Esophagus mucosa (tissue), 1 donor: Measurements from ENCODE around the gene B3GNT4. TPM values are rescaled to one million over a fixed set of nuclear protein-coding genes. Genes with fewer than 3 reads are reported as not detected.
"Not testable (repeated sequence)": the region's sequence is repeated elsewhere in the genome, so short reads cannot be mapped to it uniquely, and the experiment has no call there.

ENCODE experiments used
- ATAC-seq: fragments of 200-7000 bp; cut with Tn5 transposase; one replicate; pipeline ENCODE4 v1.9.1; 2020
- total RNA-seq: library from RNA; stranded (reverse); gene quantifications from one replicate; pipeline ENCODE4 v1.2.4, GENCODE V29; 2023
- donor health status: DM: yes; HTN: yes; CAD: no.

The B3GNT4 gene
- total RNA-seq, 1 donor from 2014 or later: 2.0 TPM

DNA sequence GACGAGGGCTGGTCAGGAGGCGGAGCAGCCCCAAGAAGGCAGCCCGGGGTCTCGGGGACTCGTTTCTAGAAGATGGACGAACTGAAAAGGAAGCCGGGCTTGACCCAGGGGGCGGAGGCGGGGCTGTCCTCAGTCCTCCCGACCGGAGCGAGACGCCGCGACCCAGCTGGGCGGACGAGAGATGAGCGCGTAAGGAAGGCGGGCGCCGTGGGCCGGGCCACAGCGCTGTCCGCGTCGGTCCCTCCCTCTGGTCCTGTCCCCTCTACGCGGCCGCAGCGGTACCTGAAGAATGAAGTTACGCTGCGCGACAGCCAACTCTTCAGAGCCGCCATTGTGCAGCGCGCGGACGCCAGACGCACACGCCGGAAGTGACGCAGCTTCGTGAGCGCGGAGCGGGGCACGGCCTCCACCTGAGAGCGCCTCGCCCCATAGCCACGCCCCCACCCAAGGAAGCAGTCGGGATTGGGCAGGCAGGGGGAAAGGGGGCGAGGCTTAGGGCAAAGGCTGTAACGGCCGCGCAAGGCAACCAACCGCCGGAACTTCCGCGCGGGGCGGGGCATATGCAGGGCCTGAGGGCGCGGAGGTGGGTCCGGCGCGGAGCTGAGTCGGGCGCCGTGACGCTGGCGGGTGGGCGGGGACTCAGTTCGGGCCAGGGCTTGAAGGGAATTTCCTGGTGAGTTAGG is 22.3 kb downstream of the B3GNT4 start, which contains the start of gene DIABLO:
Gene DIABLO, minus strand, starts transcription at position 370 of the 683 bp plus-strand sequence. Its CDS starts 38 bp downstream, at position 332.
- peak; percentile 98 for ATAC-seq

DNA sequence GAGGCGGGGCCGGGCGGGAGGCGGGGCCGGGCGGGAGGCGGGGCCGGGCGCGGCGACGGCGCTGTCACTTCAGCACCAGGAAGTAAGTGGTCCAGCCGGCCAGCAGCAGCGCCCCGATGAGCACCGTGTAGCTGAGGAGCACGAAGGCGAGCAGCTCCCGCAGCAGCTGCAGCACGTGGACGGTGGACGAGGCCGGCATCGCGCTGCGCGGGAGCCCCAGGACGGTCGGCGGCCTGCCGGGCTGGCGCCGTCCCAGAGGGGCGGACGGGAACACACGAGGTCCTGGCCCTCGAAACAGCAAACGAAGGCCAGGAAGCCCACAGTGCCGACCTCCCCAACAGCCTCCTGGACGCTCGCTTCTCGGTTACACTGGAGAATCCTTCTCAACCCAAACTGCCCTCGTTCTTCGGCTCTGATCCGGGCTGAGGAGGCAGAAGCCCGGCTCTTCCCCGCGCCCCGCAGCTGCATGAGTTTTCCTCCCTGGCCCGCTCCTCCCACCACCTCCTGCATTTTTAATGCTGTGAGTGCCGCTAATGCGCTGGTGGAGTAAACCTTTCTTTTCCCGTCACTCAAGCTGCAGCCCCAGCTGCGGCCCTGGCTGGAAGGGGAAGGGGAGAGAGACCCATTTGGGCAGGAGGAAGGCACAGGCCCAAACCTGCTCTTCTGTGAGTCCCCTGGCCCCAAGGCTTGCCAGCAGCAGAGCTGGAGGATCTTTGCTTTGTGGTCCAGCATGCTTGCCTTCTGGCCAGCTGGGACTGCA is 23.0 kb downstream of the B3GNT4 start:
- ATAC-seq: no peak

DNA sequence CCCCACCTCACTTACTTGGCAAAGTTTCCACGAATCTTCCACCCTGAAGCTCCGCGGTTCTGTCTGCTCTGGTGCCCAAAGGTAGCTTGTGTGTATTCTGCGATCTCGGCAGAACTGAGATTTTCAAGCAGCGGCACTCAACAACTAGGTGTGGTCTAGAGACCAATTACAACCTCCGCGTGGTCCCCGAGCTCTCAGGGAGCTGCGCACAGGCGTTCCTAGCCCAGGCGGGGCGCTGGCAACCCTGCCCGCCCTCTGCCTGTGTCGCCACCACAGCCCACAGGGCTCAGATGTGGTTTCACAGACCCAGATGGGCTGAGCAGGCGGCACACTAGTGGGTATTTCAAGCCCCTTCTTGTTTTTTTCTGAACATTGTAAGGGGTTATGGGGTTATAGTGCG is 23.8 kb downstream of the B3GNT4 start:
- no peak for ATAC-seq

DNA sequence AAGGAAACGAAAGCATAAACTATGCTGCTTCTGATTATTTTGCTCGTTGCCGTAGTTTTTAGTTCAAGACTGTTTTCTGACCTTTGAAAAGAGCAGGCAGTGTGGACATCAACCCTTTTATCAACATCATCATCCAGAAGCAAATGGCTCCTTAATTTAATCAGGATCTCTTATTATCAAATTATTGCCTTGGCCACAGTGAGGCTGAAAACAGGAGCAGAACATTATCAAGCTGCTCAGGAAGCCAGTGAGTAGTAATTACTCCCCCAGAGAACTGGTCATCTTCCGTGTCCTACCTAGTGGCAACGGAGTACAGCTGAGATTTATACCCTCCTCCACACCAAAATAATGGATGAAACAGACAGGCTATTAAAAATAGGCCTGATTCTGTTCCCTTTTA is 24.6 kb downstream of the B3GNT4 start:
- no peak for ATAC-seq

DNA sequence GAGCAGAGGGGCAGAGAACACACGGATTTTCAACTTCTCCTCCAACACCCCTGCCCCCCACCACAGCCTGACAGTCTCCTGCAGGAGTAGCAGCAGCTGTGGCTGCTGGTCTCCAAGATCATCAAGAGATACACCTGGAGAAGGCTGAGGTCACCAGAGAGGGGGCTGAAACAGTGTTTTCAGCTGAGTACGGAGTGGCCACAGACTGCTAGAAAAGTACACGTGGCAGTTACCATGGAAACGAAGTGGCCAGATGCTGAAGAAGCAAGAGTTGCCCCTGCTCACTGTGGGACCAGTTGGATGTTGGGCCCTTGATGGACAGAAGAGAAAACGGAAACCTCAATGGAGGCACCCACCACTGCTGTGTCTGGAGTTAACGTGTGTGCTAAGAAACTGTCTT is 27.3 kb downstream of the B3GNT4 start:
- no peak for ATAC-seq

DNA sequence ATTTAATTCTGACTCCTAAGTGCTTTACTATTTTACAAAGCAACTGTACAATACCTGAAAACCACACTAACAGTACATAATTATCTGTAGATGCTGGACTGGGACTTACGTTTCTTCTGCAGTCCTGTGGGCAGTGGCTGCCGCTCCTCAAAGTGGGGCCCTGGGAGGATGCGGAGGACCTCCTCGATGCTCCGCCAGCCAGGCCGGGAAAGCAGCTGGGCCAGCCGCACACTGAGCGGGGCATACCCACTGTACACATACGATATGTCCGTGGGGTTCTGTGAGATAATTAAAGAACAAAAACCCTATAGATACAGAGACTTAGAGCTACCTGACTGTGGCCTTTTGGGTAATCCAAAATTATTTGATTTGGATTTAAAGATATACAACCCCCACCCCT is 29.2 kb downstream of the B3GNT4 start:
- ATAC-seq: no peak

DNA sequence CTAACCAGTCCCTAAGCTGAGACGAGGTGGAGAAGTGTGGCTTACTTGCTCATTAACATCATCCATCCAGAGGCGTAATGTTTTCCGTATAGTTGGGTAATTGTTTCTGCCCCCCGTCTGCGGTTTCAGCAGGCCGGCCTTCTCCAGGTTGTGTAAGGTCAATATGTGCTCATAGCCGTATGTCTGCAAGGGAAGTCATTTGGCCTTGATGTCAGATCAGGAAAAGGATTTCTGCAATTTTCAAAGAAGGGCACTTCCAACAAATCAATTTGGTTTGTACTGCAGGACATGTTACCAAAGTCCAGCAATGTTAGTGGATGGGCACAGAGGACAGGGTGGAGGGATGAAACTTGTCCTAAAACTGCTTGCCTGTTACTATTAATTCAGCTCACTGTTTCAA is 32.2 kb downstream of the B3GNT4 start:
- no peak for ATAC-seq

DNA sequence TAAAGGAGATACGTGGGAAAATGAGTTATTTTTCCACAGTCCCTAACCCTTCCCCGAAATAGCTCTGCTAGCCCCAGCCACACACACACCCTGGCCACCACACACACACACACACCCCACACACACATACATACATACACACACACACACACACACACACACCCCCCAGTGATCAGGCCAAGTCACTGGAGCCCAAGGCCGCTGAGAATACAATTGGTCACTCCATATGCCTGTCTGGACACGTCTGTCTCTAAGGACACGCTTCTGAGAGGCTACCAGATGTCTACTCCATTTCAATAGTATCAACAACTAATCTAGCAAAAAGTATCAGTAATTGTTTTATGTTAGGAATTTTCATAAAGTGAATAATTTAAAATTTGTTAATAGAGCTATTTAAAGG is 35.4 kb downstream of the B3GNT4 start:
- no peak for ATAC-seq

DNA sequence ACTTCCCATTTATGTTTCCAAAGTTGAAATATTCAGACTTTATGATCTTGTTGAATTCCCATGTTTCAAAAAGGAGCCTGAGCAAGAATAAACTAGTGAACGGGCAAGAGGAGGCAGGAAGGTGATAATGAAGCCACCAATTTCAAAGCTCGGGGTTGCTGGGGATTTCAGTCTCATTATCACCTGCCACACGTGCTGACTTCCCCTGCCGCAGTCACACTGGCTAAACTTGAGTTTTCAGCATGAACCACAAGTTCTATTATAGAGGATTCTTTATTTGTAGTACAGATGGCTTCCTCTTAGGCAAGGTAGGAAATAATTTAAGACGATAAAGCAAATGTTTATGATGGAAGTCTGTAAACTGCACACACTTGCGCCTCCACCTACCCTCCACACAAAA is 40.5 kb downstream of the B3GNT4 start:
- ATAC-seq: no peak

DNA sequence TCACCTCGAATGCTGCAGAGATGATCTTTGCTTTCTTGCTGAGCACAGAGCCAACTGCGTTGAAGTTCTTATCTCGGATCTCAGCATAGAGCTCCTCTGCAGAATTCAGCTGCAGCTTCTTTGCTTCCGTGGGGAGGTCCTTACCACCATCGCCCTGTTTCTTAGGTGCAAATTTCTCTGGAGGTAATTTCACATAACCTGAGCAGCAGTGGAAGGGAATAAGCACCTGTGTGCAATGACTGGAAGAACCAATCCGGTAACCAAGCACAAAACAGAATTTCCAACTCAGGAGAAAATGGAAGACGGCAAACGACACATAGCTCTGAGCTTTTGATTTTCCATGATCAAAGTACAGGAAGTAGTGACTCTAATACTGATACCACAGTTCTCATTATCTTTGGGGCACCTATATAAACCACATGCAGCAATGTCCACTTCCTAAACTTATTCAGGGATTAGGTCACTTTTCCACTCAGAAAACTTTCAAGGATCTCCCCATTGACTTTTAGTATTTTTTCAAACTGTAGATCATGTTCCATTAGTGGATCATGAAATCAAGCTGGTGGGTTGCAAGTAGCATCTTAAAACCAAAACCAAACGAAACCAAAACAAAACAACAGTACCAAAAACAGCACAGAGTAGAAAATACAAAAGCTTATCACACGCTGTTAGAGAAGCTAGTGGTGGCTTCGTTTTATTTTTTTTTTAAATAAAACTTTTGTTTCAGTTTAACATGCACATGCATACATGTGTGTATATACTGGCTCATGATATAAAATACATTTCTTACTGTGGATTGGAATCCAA is 41.3 kb downstream of the B3GNT4 start:
- no peak for ATAC-seq

DNA sequence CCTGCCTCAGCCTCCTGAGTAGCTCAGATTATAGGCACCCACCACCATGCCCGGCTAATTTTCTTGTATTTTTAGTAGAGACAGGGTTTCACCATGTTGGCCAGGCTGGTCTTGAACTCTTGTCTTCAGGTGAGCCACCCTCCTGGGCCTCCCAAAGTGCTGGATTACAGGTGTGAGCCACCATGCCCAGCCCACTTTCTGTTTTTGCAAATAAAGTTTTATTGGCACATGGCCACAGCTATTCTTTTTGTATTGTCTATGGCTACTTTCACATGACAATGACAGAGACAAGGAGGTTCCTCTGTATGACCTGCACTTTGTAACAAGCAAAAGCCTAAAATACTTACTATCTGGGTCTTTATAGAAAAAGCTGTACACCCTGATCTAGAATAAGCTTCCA is 42.0 kb downstream of the B3GNT4 start:
- no peak for ATAC-seq

DNA sequence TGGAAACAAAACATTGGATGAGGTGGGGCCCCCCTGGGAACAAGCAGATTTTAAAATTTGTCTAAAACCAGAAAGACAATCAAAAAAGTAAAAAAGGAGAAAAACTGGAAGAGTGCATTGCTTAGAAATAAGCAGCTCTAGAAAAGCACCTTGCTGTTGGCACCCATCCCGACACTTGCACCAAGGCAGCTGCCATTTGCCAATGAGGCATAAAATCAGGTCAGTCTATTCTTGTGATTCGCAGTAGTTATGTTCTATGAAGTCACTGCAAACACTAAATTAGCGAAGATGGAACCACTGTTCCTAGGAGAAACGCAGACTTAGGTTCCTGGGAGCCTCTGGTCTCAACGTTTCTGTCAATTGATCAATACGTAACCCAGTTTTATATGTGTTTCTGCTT is 46.5 kb downstream of the B3GNT4 start:
- ATAC-seq: no peak

DNA sequence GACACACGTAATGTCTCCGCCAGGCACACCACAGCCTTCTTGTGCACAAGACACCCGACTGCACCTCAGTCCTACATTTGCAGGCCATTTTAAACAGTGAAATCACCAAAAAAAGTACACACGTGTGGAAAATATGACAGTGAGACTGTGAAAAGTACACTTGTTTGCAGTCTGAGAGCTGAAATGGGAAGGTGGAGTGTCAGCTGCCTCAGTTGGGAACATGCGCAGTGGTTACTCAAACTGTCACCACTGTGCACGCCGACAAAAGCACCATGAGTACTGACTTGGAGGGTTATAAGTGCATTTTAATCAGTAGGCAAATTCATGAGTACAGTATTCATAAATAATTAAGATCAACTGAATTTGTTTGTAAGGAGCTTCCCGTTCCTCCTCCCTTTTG is 47.0 kb downstream of the B3GNT4 start:
- ATAC-seq: no peak

DNA sequence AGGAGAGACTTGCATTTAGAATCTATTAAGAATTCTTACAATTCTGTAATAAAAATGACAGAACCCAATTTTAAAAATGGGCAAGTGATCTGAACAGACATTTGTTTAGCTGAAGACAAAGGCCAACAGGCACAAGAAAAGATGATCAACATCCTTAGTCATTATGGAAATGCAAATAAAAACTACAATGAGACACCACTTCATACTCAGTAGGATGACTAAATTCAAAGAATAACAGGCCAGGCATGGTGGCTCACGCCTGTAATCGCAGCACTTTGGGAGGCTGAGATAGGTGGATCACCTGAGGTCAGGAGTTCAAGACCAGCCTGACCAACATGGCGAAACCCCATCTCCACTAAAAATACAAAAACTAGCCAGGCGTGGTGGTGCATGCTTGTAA is 55.0 kb downstream of the B3GNT4 start:
- not testable (repeated sequence) for ATAC-seq

Other genes starting within 250 kb of the B3GNT4 start
- 2.3 TPM for gene BCL7A, start 181.8 kb upstream of the B3GNT4 start, total RNA-seq
- 13.1 TPM for gene MLXIP, start 125.0 kb upstream of the B3GNT4 start, total RNA-seq
- gene IL31, start 29.5 kb upstream of the B3GNT4 start, total RNA-seq: not detected
- 0.12 TPM for gene LRRC43, start 20.6 kb upstream of the B3GNT4 start, total RNA-seq
- 30.5 TPM for gene DIABLO, start 22.3 kb downstream of the B3GNT4 start, total RNA-seq
- gene VPS33A, start 62.8 kb downstream of the B3GNT4 start, total RNA-seq: 10.7 TPM
- gene CLIP1, start 219.0 kb downstream of the B3GNT4 start, total RNA-seq: 132 TPM